Measurements from ENCODE around the gene ONECUT2.
A peak's percentile ranks its signal among the peaks of the same experiment; 100 is the strongest.

ONECUT2 gene

GRCh38 chr18:57523171-57523956, 88.2 kb downstream of the ONECUT2 start:
- Histone ChIP-seq H3K4me2 (ENCODE audit: low read length) (peak overlapping the region; percentile 14; the same call in 1 of the 2 replicates), H3K4me3 (ENCODE audit: low read depth, low read length, poor library complexity, severe bottlenecking) (no peak overlapping the region)

GRCh38 chr18:57527556-57528229, 92.5 kb downstream of the ONECUT2 start:
- TF ChIP-seq EZH2 (IDR thresholded peaks at IDR 0.05; ENCODE audit: borderline replicate concordance, low read length) (no peak), CTCF (IDR thresholded peaks at IDR 0.05; ENCODE audit: low read length) (no peak)

More at GRCh38 chr18:57523171-57523956, 88.2 kb downstream of the ONECUT2 start:
- Histone ChIP-seq H3K27ac (ENCODE audit: low read depth, low read length, poor library complexity, severe bottlenecking) (no peak overlapping the region), H4K20me1 (ENCODE audit: insufficient read depth, low read length) (no peaks in the 10 kb centered on the region), H3K27me3 (ENCODE audit: insufficient read depth, low read length) (no peaks in the 10 kb centered on the region; the same call in 1 of the 2 replicates), H3K36me3 (ENCODE audit: insufficient read depth, low read length) (no peaks in the 10 kb centered on the region), H3F3A (ENCODE audit: insufficient read depth, low read length) (no peaks in the 10 kb centered on the region), H3K9me2 (ENCODE audit: low read depth, low read length) (no peaks in the 10 kb centered on the region), H2AFZ (ENCODE audit: low read length) (no peak overlapping the region), H3K9me3 (ENCODE audit: low read length) (no peaks in the 10 kb centered on the region), H3K4me1 (ENCODE audit: insufficient read depth, low read length, severe bottlenecking) (peaks cover 6% of the 10 kb centered on the region), H3K9ac (ENCODE audit: low read length) (no peak overlapping the region), H3K79me2 (ENCODE audit: insufficient read depth, low read length) (no peaks in the 10 kb centered on the region)
- TF ChIP-seq EZH2 (IDR thresholded peaks at IDR 0.05; ENCODE audit: borderline replicate concordance, low read length) (no peak), CTCF (IDR thresholded peaks at IDR 0.05; ENCODE audit: low read length) (no peak)

GRCh38 chr18:57529151-57529550, 94.0 kb downstream of the ONECUT2 start:
- no peak overlapping the region for H3K4me2 ChIP-seq (ENCODE audit: low read length)
- H3K9me2 ChIP-seq (ENCODE audit: low read depth, low read length) = no peaks in the 10 kb centered on the region
- no peak overlapping the region for H3K27ac ChIP-seq (ENCODE audit: low read depth, low read length, poor library complexity, severe bottlenecking)
- no peaks in the 10 kb centered on the region for H3K9me3 ChIP-seq (ENCODE audit: low read length)
- no peaks in the 10 kb centered on the region for H3K4me1 ChIP-seq (ENCODE audit: insufficient read depth, low read length, severe bottlenecking)
- H3K4me3 ChIP-seq (ENCODE audit: low read depth, low read length, poor library complexity, severe bottlenecking) = no peak overlapping the region
- no peaks in the 10 kb centered on the region for H3K79me2 ChIP-seq (ENCODE audit: insufficient read depth, low read length)
- no peak overlapping the region for H2AFZ ChIP-seq (ENCODE audit: low read length)
- no peak overlapping the region for H3K9ac ChIP-seq (ENCODE audit: low read length)
- H3F3A ChIP-seq (ENCODE audit: insufficient read depth, low read length) = no peaks in the 10 kb centered on the region
- H3K27me3 ChIP-seq (ENCODE audit: insufficient read depth, low read length) = no peaks in the 10 kb centered on the region; the same call in 1 of the 2 replicates
- no peaks in the 10 kb centered on the region for H4K20me1 ChIP-seq (ENCODE audit: insufficient read depth, low read length)
- TF ChIP-seq CTCF (IDR thresholded peaks at IDR 0.05; ENCODE audit: low read length) (no peak), EZH2 (IDR thresholded peaks at IDR 0.05; ENCODE audit: borderline replicate concordance, low read length) (no peak)
- H3K36me3 ChIP-seq (ENCODE audit: insufficient read depth, low read length) = no peaks in the 10 kb centered on the region

More at GRCh38 chr18:57527556-57528229, 92.5 kb downstream of the ONECUT2 start:
- peaks cover 6% of the 10 kb centered on the region for H3K4me1 ChIP-seq (ENCODE audit: insufficient read depth, low read length, severe bottlenecking)
- no peaks in the 10 kb centered on the region for H4K20me1 ChIP-seq (ENCODE audit: insufficient read depth, low read length)
- H3K9me3 ChIP-seq (ENCODE audit: low read length) = no peaks in the 10 kb centered on the region
- H3K4me3 ChIP-seq (ENCODE audit: low read depth, low read length, poor library complexity, severe bottlenecking) = no peak overlapping the region
- no peaks in the 10 kb centered on the region for H3K79me2 ChIP-seq (ENCODE audit: insufficient read depth, low read length)
- no peak overlapping the region for H2AFZ ChIP-seq (ENCODE audit: low read length)
- H3K9me2 ChIP-seq (ENCODE audit: low read depth, low read length) = no peaks in the 10 kb centered on the region
- H3K9ac ChIP-seq (ENCODE audit: low read length) = no peak overlapping the region
- H3K4me2 ChIP-seq (ENCODE audit: low read length) = no peak overlapping the region
- no peaks in the 10 kb centered on the region; the same call in 1 of the 2 replicates for H3K27me3 ChIP-seq (ENCODE audit: insufficient read depth, low read length)
- H3K27ac ChIP-seq (ENCODE audit: low read depth, low read length, poor library complexity, severe bottlenecking) = no peak overlapping the region
- H3K36me3 ChIP-seq (ENCODE audit: insufficient read depth, low read length) = no peaks in the 10 kb centered on the region
- no peaks in the 10 kb centered on the region for H3F3A ChIP-seq (ENCODE audit: insufficient read depth, low read length)

Measured in OCI-LY1 (cell line).